ENCODE measurements around the gene STARD10. TPM values are rescaled to one million over a fixed set of nuclear protein-coding genes. Genes with fewer than 3 reads are reported as not detected.

The STARD10 gene
- total RNA-seq, 1 experiment from 2014 or later = 26.8 TPM

- DNase-seq = no peak
- Histone ChIP-seq H3K36me3 (replicated peaks; ENCODE audit: control insufficient read depth, insufficient read depth, low read length) (no peaks in the 10 kb centered on the region), H3K27me3 (ENCODE audit: control insufficient read depth, insufficient read depth, low read length) (no peaks in the 10 kb centered on the region)
Measured at GRCh38 chr11:72737336-72737735, 56.5 kb downstream of the STARD10 start.

GRCh38 chr11:72736452-72737069 lies 57.3 kb downstream of the STARD10 start:
- no peak overlapping the region for H3K4me3 ChIP-seq (ENCODE audit: insufficient read depth, low read depth, low read length)
- DNase-seq = peak; percentile 51
- H3K27me3 ChIP-seq (ENCODE audit: control insufficient read depth, insufficient read depth, low read length) = no peaks in the 10 kb centered on the region
- no peaks in the 10 kb centered on the region; the same call in 1 of the 2 replicates for H3K36me3 ChIP-seq (replicated peaks; ENCODE audit: control insufficient read depth, insufficient read depth, low read length)

More at GRCh38 chr11:72737336-72737735, 56.5 kb downstream of the STARD10 start:
- no peak overlapping the region for H3K4me3 ChIP-seq (ENCODE audit: insufficient read depth, low read depth, low read length)

- Histone ChIP-seq H3K27me3 (ENCODE audit: control insufficient read depth, insufficient read depth, low read length) (no peaks in the 10 kb centered on the region), H3K4me3 (ENCODE audit: insufficient read depth, low read depth, low read length) (no peak overlapping the region), H3K36me3 (replicated peaks; ENCODE audit: control insufficient read depth, insufficient read depth, low read length) (no peaks in the 10 kb centered on the region; the same call in 1 of the 2 replicates)
- DNase-seq = peak; percentile 56
Measured at GRCh38 chr11:72735495-72736027, 58.3 kb downstream of the STARD10 start.

GRCh38 chr11:72732329-72732728 lies 61.5 kb downstream of the STARD10 start:
- H3K36me3 ChIP-seq (replicated peaks; ENCODE audit: control insufficient read depth, insufficient read depth, low read length) = no peaks in the 10 kb centered on the region; the same call in 1 of the 2 replicates
- no peaks in the 10 kb centered on the region for H3K27me3 ChIP-seq (ENCODE audit: control insufficient read depth, insufficient read depth, low read length)
- no peak for DNase-seq
- no peak overlapping the region for H3K4me3 ChIP-seq (ENCODE audit: insufficient read depth, low read depth, low read length)

GRCh38 chr11:72730737-72731136 lies 63.1 kb downstream of the STARD10 start:
- peaks cover 2% of the 10 kb centered on the region for H3K36me3 ChIP-seq (replicated peaks; ENCODE audit: control insufficient read depth, insufficient read depth, low read length)
- DNase-seq = no peak
- no peak overlapping the region for H3K4me3 ChIP-seq (ENCODE audit: insufficient read depth, low read depth, low read length)
- no peaks in the 10 kb centered on the region for H3K27me3 ChIP-seq (ENCODE audit: control insufficient read depth, insufficient read depth, low read length)

GRCh38 chr11:72730243-72730642 lies 63.6 kb downstream of the STARD10 start:
- no peaks in the 10 kb centered on the region for H3K27me3 ChIP-seq (ENCODE audit: control insufficient read depth, insufficient read depth, low read length)
- H3K36me3 ChIP-seq (replicated peaks; ENCODE audit: control insufficient read depth, insufficient read depth, low read length) = peaks cover 2% of the 10 kb centered on the region
- DNase-seq = no peak
- no peak overlapping the region for H3K4me3 ChIP-seq (ENCODE audit: insufficient read depth, low read depth, low read length)

GRCh38 chr11:72727521-72727920 lies 66.3 kb downstream of the STARD10 start:
- no peak overlapping the region for H3K4me3 ChIP-seq (ENCODE audit: insufficient read depth, low read depth, low read length)
- no peak for DNase-seq
- peaks cover 4% of the 10 kb centered on the region for H3K36me3 ChIP-seq (replicated peaks; ENCODE audit: control insufficient read depth, insufficient read depth, low read length)
- H3K27me3 ChIP-seq (ENCODE audit: control insufficient read depth, insufficient read depth, low read length) = no peaks in the 10 kb centered on the region

- Histone ChIP-seq H3K27me3 (ENCODE audit: control insufficient read depth, insufficient read depth, low read length) (no peaks in the 10 kb centered on the region), H3K36me3 (replicated peaks; ENCODE audit: control insufficient read depth, insufficient read depth, low read length) (peaks cover 4% of the 10 kb centered on the region), H3K4me3 (ENCODE audit: insufficient read depth, low read depth, low read length) (no peak overlapping the region)
- no peak for DNase-seq
Measured at GRCh38 chr11:72726266-72727220, 67.3 kb downstream of the STARD10 start.

- no peak for DNase-seq
- H3K4me3 ChIP-seq (ENCODE audit: insufficient read depth, low read depth, low read length) = no peak overlapping the region
- H3K36me3 ChIP-seq (replicated peaks; ENCODE audit: control insufficient read depth, insufficient read depth, low read length) = peaks cover 4% of the 10 kb centered on the region
- no peaks in the 10 kb centered on the region for H3K27me3 ChIP-seq (ENCODE audit: control insufficient read depth, insufficient read depth, low read length)
Measured at GRCh38 chr11:72725724-72726028, 68.2 kb downstream of the STARD10 start.

- Histone ChIP-seq H3K4me3 (ENCODE audit: insufficient read depth, low read depth, low read length) (no peak overlapping the region), H3K27me3 (ENCODE audit: control insufficient read depth, insufficient read depth, low read length) (no peaks in the 10 kb centered on the region), H3K36me3 (replicated peaks; ENCODE audit: control insufficient read depth, insufficient read depth, low read length) (peaks cover 4% of the 10 kb centered on the region)
- DNase-seq = peak; percentile 93
Measured at GRCh38 chr11:72724851-72725723, 68.8 kb downstream of the STARD10 start.

- H3K36me3 ChIP-seq (replicated peaks; ENCODE audit: control insufficient read depth, insufficient read depth, low read length) = peaks cover 4% of the 10 kb centered on the region
- no peak for DNase-seq
- H3K4me3 ChIP-seq (ENCODE audit: insufficient read depth, low read depth, low read length) = no peak overlapping the region
- no peaks in the 10 kb centered on the region for H3K27me3 ChIP-seq (ENCODE audit: control insufficient read depth, insufficient read depth, low read length)
Measured at GRCh38 chr11:72724021-72724551, 69.8 kb downstream of the STARD10 start.

- Histone ChIP-seq H3K4me3 (ENCODE audit: insufficient read depth, low read depth, low read length) (no peak overlapping the region), H3K36me3 (replicated peaks; ENCODE audit: control insufficient read depth, insufficient read depth, low read length) (peaks cover 5% of the 10 kb centered on the region), H3K27me3 (ENCODE audit: control insufficient read depth, insufficient read depth, low read length) (no peaks in the 10 kb centered on the region)
- no peak for DNase-seq
Measured at GRCh38 chr11:72723508-72723907, 70.3 kb downstream of the STARD10 start.

GRCh38 chr11:72722050-72722748 lies 71.6 kb downstream of the STARD10 start:
- no peak overlapping the region for H3K4me3 ChIP-seq (ENCODE audit: insufficient read depth, low read depth, low read length)
- DNase-seq = peak; percentile 94

More at GRCh38 chr11:72722050-72722748, 71.6 kb downstream of the STARD10 start:
- Histone ChIP-seq H3K36me3 (replicated peaks; ENCODE audit: control insufficient read depth, insufficient read depth, low read length) (peaks cover 5% of the 10 kb centered on the region), H3K27me3 (ENCODE audit: control insufficient read depth, insufficient read depth, low read length) (no peaks in the 10 kb centered on the region)

Data from H7 (cell line).